HG02885 (cell line): ENCODE data around the gene CCSAP.
"Not testable (repeated sequence)": the region's sequence is repeated elsewhere in the genome, so short reads cannot be mapped to it uniquely, and the experiment has no call there.

Source experiments
- ATAC-seq: cut with Tn5 transposase; IDR thresholded peaks from one replicate; pipeline ENCODE4 v1.9.1; 2021; ENCODE audit warnings: mild to moderate bottlenecking; ENCODE audit not compliant: unreplicated experiment, poor library complexity

CCSAP gene

DNA sequence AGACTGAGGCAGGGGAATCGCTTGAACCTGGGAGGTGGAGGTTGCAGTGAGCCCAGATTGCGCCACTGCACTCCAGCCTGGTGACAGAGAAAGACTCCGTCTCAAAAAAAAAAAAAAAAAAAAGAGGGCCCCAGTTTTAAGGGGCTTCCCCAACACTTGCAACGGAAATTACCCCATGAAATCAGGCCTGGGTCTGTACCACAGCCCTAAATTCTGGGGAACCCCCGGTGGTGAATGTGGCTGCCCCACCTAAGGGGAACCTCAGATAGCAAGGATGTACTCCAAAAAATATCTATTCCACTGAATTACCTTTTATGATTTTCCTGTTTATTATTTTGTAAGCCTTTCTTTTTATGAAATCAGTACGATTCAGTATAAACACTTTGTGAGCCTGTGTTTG is 15.1 kb downstream of the CCSAP start:
- ATAC-seq: not testable (repeated sequence)

DNA sequence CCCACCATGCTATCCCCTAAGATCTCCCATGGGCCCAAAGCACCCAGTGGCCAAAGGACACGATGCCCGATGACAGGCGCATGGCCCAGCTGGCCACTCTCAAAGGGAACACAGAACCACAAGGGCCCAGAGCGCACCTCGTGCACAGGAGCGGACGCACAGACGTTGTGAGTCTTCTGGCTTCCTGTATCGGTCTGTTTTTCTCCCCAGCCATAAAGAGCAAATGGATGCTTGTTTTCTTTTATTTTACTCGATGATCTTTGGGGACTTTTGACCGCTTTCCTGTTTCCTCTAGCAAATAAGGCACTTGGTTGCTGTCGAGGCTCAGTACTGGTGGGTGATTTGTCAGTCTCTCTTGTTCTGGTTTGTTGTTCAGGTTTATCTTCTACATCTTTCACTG is 16.2 kb downstream of the CCSAP start:
- no peak for ATAC-seq

DNA sequence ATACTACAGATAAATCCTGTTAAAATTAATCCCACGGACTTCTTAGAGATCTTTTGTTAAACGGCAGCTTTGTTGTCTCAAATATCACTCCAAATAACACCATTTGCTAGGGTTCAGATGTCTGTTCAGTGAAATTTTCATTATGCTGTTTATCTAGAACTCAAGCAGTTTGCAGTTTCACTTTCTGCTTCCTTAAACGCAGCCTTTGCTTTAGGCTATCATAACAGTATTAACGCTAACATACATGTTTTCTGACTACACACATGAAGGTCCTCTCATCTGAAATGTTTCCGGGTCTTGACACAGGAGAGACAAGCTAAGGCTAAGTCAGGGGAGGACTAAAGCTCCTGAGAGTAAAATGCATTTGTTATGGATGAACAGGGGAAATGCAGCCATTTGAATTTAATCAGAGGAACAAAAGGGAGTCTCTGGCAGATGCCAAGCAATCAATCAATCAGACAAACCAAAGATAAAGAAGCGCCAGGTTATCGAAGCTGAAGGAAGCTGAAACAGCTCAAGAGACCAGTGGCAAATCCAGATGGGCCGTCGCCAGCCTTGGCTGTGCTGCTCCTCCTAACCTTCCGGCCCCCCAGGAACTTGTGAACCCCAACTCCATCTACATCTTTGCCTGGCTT is 16.9 kb downstream of the CCSAP start:
- ATAC-seq: no peak

DNA sequence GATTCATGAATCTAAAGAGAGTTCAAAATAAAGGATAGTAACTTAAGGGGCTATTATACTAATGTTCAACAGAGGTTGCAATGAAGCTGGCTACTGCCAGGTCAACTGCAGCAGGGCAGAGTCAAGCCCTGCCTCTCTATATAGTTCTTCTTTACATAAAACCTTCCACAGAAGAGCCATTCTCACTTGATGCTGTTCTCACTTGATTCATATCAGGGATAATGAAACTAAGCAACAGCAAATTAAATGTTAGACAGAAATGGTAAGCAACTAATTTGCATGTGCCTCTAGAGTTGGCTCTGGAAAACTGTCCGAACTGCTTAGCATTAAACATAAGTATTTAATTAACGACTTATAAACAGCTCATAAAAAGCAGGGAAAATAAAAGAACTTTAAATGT is 17.4 kb downstream of the CCSAP start:
- ATAC-seq: no peak

DNA sequence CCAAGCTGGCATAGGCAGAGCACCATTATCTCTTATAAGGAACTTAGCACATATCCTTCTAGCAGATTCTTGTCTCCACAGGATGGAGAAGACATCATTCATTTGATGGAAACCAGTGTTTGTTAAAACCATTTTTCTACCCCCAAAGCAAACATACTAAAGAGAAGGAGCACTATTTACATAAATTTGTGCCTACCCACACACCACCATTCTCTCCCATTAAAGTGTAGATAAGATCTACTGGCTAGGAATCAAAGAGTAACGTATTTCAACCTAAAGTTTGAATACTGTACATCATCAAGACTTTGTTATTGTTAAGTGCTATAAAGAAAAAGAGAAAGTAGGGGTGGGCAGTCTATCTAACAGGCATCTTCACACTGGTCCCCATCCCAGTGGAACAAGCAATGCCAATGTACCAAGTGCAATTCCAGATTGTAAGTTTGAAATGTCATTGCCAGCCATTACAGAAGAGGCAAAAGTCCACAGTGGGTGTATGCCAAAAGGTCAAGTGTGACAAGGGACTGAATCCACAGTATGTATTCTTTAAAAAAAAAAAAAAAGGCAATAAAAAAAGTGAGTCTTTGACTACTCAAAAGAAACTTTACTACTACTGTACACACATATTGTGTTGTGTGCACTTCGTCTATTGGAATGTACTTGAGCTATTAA is 18.8 kb downstream of the CCSAP start:
- ATAC-seq: no peak

DNA sequence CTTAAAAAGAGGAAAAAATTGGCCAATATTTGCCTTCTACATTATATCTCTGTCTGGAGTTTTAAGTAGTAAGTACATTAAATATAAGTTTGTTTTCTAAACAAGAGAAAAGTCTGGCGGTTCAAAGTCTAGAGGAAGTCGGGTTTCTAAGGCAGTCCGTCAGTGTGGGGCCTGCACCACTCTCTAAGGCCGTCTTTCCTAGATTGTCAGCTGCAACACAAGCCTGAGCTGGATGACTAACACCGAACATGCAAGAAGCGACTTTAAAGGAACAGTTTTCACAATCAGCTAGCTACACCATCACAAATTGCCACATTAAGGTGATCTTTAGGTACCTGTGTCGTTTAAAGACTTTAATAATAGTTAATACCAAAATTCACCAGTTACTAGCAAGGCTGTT is 19.6 kb downstream of the CCSAP start:
- no peak for ATAC-seq

DNA sequence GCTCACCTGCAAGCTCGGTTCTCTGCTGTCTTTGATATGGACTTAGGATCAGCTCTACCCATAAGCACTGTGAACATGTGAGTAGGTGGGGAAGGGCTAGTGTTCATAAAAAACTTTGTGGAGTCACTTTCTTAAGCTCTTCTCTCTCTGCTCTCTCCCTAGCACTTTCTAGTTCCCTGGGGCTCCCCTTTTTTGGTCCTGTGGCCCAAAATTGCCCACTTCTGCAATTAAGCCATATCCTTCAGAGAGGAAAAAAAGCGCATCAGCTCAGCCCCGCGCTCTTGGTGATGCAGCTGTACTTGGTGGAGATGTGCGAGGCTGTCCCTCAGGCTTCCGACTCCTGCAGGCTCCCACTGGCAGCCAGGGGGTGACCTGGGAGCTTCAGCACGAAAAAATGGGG is 23.4 kb downstream of the CCSAP start:
- ATAC-seq: no peak

DNA sequence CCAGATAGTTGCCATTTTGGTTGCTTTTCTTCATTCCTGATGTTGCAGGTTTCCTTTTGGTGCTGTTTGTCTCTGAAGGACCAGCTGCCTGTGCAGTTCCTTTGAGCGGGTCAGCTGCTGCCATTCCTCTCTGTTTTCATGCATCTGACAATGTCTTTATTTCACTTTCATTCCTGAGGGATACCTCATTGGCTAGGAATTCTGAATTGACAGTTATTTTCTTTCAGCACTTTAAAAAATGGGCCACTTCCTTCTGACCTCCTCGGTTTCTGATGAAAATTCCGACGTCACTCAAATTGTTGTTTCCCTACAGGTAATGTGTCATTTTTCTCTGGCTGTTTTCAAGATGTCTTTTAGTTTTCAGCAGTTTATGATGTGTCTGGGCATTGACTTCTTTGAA is 24.8 kb downstream of the CCSAP start:
- no peak for ATAC-seq

DNA sequence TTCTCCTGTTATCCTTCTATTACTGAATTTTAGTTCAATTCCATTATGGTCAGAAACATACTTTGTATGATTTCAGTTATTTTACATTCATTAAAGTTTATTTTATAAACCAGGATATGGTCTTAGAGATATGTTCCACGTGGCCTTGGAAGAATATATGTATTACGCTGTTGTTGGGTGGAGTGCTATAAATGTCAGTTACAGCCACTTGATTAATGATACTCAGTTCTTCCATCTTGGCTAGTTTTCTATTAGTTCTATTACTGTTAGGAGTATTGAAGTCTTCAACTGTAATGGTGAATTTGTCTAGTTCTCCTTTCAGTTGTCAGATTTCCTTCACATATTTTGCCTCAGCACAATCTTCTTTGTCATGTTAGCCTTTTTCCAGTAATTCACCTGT is 26.7 kb downstream of the CCSAP start:
- ATAC-seq: no peak

DNA sequence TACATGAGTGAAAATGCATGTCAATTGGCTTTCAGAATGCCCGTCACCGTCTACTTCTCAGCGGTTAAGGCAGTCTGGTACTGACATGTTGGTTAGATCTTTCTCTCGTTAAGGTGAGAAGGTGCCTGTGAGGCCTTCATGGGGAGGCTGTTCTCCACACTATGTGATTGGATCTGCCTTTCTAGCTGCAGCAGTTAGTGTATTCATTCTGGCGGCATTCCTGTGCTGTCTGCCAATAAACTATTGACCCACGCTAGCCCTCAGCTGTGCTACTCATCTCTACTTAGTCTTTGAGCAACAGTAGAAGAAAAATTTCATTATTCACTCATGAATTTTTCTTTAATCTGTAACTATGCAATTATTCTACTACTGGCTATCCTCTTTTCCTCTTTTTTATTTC is 32.0 kb downstream of the CCSAP start:
- no peak for ATAC-seq

DNA sequence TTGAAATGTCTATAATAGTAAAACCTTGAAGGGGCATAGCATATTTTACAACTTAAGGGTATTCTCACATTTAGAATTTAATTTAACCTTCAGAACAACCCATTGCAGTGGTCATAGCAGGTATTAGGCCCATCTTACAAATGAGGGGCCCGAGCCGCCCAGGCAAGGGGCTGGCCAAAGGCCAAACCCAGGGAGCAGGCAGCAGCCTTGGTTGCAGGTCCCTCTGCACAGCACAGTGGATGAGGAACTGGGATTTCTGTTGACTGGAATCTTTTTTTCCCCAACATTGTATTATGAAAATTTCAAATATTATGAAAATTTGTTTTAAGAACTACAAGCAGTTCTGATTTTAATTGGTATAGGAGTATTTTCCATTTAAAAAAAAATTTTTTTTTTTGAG is 33.2 kb downstream of the CCSAP start:
- ATAC-seq: no peak

DNA sequence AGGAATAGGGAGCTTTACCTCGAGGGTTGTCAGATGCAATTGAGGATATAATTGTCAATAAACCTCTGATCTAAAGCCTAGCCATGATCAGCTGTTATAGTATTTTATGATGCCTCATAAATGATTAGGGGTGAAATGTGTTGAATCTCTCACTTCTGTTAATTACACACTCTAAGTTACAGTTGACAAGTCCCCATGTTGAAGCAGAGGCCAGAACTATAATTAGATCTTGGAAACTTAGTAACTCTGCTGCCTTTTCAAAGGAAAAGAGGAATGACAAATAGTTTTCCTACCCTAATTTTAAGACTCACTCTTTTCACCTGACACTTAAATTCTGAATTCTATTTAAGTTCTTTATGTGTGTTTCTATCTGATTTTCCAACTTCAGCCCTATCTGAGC is 33.8 kb downstream of the CCSAP start:
- no peak for ATAC-seq

DNA sequence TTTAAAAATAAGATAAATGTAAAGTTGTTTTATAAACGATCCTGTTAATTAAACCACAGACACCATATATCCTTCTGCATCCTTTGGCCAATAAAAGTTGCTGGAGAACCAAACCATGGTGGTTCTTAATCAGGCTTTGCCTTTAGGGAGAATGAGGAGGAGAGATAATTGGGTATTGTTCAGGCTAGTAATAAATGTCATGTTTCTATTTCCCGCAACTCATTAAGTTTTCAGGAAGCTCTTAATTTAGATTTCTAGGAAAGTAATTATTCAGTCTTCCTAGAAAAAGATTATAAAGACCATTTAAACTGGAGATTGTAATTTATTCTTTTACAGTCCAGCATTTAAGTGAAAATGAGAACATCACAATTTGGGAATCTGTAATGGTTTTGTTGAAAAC is 37.5 kb downstream of the CCSAP start:
- ATAC-seq: no peak

DNA sequence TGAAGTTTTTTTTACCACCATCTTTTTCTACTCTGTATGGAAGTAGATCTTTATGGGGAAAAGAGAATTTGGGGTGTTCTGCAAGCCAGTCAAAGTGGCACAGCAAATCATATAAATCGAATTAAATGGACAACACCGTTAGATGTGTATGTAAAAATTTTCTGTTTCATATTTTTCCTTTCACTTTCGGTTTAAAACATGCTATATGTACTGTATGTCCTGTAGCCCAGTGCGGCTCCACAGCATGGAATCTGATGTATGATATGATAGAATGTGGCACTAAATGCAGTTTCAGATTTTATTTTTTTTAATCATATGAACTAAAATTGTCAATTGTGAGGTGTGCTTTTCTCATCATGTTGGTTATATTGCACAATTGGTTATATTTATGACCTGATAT is 39.0 kb downstream of the CCSAP start:
- ATAC-seq: no peak

DNA sequence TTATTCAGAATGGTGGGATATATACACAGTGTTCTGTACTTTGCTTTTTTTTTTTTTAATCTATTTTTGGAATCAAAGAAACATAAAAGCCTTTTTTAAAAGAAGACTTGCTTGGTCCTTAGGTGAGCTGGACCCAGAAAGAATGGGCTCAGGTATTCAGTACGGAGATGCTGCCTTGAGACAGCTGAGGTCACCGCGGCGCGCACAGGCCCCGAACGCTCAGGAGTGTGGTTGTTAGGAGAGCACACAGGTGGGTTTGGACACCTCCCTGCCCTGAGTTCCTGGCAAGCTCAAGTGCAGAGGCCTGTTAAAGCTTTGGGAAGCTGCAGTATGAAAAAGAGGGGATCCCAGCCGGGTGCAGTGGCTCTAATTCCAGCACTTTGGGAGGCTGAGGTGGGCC is 40.1 kb downstream of the CCSAP start:
- ATAC-seq: no peak

DNA sequence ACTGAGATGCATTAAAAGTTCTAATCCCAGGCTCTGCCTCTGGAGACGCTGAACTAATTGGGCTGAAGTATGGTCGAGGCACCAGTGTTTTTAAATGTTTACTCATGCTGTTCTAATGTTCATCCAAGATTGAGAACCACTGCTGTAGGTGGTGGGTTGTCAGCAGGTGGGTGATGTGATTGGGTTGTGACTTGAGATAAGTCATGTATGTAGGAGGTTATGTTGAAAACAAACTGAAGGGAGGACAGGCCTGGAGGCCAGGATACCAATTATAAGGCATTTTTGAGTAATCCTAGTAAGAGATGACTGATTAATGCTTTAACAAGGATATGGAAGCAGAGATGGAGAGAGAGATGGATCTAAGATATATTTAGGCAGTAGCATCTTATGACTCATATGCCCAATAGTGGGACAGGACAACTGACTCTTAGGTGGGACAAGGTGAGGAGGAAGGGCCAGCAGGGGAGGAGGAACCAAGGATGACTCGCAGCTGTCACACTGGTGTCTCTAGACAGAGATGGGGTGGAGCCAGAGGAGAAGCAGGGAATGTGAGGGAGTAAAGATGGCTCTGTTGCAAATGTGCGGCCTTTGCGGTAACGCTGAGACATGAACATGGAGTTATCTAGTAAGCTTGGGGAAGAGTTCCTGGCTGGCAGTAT is 42.6 kb downstream of the CCSAP start:
- ATAC-seq: no peak

DNA sequence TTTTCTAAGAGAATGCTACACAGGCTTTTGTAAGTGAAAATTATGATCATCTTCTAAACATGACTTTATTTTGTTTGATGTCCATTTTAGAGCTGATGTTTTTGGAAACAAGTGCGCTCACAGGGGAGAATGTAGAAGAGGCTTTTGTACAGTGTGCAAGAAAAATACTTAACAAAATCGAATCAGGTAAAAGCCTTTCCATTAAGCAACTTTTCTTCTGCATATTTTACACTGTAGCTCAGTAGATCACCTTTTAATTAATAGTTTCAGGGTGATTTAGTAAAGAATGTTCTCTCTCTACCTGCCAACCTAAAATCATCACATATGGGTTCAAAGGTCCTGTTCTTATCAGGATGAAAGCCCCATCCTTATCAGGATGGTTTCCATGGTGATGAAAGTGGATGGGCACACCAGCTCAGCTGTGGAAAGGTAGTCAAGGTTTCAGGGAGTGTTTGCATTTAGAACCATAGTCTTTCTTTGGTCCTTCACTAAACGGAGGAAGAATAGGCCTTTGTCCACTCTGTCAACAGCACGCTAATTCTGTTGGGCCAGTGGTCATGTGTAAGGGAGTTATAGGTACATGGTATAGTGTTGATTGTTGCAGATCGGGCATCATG is 43.9 kb downstream of the CCSAP start:
- no peak for ATAC-seq

DNA sequence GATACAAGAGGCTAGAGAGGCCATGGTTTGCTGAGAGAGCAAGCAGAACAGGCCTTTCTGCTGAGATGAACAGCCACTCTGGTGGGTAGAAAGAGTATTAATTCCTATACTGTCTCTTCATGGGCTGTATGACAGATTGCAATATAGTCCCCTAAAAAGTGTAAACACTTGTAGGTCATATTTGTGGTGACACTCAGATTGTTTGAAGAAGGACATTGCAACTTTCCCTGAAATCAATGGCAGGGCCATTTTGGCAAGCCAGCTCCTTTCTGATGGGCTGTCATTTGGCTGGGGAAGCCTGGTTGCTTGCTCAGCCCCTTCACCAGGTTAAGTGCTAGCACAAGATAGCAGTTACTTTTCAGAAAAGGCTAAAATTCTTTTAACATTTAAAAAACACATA is 44.4 kb downstream of the CCSAP start:
- no peak for ATAC-seq

DNA sequence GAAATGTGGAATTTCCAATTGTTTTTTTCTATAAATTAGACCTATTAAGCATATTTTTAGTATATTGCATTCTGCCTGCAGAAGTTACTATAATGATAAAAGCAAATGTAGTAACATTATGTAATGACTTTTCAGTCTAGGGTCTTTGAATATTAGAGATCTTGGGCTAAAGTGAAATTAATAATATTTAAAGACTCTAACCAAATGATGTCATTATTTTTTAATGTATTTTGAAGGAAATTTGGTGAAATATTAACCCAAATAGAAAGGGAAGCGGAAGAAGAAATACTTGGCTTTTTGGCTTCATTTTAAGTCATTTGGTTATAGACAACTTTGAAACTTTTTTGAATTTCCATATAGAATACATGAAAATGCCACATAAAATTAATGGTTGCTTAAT is 45.1 kb downstream of the CCSAP start:
- ATAC-seq: no peak

DNA sequence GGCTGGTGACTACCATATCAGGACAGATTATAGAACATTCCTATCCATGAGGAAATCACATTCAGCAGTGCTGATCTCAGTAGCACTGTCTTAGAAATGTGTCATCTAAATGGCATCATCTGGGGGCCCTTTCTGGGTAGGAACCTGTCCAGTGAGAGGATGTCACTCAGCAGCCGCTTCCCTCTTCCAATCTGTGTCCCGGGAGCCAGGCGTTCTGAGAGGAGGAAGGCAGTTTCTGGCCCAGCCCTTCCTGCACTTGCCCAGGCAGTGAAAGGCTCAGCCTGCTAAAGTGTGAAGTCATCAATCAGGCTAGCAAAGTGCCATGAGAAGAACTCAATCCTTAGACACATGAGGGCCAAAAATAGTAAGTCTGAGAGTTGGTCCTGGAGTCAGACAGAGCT is 46.3 kb downstream of the CCSAP start:
- no peak for ATAC-seq

DNA sequence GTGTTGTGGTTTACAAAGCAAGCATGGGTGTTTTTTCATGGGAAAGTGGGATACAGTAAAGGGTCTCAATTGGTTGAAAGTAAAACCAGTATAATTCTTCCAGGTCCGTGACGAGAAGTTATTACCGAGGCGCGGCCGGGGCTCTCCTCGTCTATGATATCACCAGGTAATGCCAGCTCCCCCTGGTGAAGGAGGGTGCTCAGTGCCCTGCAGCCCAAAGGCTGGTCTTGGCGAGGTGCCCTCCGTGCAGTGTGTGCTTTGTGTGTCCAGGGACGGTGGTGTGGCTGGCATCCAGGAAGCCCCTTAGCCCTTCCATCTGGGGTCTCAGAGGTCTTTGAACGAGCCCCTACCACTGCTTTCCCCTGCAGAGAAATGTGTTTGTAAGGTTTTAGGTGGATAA is 47.1 kb downstream of the CCSAP start:
- no peak for ATAC-seq
